Midbrain (tissue), 1 donor: ENCODE measurements around the gene FAT3.

Source experiments
- DNase-seq: peaks from one replicate; lab custom pipeline; 2025; lab: John Stamatoyannopoulos, UW

Gene FAT3

DNA sequence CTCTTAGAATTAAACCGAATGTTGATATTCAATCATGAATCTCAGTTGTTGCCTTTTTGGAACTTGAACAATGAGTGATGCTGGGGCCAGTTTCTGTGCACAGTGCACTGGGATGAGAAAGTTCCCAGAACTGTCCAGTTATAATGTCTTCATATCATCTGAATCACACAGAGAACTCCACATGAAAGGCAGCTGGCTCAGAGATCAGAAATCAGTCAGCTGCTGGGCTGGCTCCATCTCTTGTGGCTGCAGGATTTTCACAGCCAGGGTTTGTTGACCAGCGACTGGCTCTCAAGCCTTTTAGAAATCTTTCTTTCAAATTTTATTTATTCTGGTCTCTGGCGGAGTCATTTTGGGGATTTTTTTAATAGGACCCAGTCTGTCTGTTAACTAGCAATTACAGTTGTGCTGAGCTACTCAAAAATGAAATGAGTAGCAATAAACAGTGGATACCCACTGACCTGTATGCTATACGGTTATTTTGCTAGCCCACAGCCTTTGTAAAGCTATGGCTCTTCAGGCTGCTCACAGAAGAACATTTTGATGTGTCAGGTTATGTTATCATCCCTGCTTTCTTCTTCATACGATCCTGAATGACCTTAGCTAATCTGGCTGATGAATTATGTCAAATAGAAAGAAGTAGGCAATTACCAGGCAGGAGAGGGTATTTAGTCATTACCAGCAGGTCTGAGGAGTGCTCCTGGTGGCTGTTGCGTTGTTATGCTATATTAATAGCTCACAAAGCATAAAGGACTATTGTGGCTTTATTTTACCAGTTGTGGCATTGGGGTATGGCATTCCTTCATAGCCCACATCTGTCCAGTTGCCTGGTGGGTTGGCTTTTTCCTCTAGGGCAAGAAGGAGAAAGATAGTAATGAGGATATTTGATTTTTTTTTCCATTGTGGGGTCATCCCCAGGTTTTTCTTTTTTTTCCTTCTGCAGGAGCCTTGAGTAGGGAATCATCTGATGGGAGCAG is 3.6 kb downstream of the FAT3 start:
- DNase-seq = peak; percentile 25

DNA sequence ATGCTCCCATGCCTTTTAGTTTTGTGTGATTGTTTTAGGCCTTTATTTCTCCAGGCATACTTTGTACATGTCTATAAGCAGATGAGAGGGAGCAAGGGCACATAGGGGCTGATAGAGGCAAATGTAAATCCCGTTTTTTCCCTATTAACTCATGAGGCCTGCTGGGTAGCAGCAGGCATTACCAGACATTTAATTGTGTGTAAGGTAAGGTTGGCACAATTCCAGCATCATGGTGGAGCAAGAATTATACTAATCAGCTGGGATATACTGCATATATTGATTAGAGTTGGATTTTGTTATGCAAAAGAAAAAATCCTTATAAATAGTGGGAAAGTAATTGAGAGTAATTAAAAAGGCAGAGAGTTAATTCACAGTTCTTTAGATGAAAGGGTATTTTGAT is 12.2 kb downstream of the FAT3 start:
- DNase-seq = no peak

DNA sequence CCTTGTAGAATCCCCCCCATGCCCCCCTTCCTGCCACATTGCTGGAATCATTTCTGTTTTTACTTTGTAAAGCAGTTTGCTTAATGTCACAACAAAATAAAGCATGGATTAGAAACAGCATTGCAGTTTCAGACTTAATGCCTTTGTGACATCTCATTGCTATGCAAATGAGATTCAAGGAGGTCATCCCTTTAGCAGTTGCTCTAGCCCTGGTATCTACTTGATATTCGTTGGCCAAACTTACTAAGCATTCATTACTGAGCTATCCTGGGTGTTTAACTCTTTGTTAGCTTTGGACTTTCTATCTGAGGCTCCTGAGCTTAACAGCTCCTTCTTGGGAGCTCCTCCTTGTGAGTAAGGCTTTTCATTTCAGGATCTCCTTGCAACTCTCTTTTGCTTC is 16.3 kb downstream of the FAT3 start:
- DNase-seq = no peak

DNA sequence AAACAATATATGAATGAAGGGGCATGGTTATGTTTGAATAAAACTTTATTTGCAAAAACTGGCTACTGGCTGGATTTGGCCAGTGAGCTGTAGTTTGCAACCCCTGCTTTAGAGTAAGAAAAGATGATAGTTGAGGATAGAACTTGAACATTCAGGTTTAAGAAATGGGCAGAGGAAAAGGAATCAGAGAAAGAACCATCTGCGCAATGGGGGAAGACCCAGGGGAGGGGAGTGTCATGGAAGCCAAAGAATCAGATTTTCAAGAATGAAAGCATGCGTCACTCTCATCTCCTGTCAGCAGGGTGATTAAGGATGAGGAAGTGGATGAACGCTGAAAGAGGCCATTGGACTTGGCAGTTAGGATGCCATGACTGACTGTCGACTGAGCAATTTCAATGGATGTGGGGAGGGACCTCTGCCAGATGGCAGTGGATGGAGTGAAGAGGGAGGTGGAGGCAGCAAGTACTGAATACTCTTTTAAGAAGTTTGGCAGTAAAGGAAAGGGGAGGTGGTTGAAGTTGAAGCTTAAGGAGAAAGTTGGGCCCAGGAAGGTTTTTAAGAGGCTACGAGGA is 21.2 kb downstream of the FAT3 start:
- peak; percentile 34 for DNase-seq

DNA sequence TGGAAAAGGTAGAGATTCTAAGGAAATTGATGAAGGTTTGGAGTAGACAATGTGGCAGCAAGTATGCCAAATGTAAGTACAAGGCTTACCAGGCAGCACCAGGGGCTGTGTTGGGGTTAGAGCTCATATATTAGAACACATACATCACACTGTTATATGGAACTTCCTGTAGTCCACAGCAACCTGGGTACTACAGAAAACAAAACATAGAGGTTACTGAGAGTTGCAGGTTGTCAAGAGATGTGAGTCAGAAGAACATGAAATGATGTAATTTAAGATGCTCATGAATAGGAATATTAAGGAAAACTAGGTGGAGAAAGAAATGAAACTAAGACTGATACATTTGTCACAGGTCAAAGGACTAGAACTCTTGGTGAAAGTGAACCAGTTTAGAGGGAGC is 22.0 kb downstream of the FAT3 start:
- DNase-seq = no peak

DNA sequence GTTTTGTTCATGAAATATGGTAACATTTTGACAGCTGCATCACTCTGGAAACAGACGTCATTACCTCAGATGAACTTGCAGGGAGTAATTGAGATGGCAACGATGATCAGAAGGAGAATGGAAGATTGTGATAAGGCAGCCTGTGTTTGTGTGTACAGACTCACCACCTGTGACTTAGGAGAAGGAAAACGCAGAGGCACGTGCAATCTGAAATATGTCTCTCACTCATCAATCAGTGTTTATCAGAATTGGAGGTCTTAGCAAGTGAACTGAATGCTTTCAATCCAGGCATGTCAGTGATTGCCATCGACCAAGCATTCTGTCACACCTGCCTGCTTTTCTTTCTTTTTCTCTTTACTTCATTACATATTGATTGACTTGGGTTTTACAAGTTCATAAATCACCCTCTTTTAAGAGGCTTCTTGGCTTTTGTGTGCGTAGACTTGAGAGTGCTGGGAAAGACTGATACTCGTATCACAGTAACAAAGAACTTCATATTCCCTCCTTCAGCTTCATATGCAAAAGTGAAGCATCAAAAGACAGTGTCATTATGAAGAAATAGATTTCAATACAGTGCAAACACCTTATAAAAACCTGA is 24.6 kb downstream of the FAT3 start:
- no peak for DNase-seq

DNA sequence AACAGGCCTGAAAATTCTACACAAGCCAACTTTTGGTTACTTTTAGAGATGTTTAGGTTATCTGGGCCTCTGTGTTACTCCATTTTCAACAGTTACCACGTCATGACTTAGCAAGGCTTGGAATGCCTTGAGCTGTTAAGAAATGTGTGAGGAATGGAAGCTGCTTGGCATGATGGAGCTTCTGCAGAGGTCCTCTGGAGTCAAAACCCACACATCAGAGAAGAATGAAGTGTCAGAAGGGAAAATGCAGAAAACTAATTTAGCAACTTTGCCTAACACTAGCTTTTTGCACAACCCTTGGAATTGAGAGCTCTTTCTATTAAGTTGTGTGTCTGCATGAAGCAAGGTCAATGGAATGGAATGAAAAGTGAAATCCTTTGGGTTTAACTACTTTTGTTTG is 27.4 kb downstream of the FAT3 start:
- no peak for DNase-seq

DNA sequence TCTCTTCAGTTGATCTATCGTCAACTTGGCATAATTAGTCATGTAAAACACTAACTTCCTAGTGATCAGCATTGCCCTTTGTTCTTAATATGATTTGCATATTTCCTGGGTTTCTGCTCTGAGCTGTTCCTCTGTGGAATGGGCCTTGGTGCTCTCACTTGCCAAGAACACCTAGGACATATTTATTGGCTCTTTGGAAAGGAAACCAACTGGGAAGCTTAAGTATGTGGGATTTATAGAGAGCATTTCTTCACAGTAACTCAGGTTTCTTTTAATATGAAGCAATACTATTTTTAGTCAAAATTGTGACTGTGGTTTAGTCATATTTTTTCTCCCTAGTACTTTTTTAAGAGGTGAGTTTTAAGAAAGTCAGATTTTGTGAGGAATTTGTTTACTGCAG is 28.8 kb downstream of the FAT3 start:
- no peak for DNase-seq

DNA sequence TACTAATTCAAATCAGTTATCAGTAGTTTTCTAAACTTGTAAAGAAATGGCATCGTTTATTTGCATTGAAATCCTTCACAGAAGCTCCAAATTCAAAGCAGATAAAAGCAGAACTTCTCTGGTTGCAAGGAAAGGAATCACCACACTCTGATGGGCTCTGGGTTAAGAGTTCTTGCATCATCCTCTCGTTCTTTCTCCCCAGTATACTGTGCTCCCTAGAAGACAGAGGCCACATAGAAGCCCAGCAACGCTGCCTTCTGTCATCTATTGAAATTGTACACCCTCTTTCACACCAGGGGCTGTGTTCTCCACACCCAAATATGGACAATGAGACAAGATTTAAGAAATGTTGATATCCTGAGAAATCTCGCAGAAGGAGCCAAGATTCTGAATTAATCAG is 29.3 kb downstream of the FAT3 start:
- DNase-seq = no peak

DNA sequence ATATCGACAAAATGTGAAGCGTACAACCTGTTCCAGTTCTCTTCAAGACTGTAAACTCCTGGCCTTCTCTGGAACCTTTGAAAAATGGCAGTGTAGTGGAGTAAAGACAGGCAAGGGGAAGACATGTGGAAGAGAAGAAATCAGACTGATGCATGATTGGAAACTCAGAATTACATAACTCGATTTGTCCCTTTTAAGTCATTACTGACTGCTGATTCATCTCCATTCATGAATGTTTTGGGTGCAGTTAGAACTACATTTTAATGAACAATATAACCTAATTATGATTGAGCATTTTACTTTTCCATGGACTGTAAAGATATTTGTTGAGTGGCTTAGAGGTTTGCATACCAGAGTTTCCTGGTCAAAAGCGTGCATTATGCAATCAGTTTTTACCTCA is 32.9 kb downstream of the FAT3 start:
- no peak for DNase-seq

DNA sequence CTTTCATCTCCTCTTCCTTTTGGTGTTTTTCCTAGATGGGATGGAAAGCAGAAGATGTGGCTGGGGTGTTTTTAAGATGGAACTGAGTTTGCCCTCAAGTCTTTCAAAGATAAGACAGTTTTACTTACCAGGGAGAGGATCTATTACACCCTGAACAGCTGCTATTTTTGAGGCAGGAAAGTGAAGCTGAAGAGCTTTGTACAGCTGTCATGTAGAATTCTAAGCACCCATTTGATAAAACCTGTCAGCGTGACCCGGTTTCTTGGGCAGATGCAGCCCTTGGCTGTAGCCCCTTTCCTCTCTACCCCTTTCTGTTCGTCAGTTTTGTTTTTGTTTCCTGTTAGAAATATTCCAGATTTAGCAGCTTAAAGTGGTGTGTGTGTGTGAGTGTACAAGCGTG is 35.2 kb downstream of the FAT3 start:
- DNase-seq = no peak

DNA sequence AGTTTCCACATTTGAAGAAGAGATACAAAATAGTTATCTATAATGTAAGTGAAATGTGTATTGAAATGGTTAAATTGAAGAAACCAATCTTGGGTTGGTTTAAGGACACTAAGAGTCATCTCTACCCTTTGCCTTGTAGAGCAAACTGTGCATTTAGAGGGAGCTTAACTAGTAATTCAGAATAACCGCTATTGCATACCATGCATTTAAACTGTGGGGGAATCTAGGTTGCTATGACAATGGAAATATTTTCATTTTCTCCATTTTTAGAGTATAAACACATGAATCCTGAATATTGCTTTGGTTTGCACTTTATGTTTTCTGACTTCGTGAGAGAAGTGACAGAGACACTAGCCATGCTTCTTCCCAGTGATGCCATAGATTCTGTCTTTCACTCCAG is 39.7 kb downstream of the FAT3 start:
- no peak for DNase-seq

DNA sequence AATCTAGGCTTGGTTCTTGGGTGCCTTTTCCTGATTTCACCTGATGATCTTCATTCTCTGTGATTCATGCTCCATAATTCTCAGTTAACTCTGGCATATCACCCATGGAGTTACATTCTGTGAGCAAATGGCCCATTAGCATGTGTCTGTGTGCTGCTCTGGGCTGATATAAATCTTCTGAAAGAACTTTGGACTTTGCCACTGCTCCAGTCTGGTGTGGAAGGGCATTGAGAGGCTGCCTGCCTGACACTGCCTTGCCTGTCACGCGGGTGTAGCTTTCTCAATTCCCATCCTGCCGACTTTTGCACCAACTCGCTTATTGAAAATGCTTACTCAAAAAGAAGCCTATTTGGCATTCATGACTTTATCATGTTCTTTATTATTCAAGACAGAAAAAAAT is 42.2 kb downstream of the FAT3 start:
- no peak for DNase-seq

DNA sequence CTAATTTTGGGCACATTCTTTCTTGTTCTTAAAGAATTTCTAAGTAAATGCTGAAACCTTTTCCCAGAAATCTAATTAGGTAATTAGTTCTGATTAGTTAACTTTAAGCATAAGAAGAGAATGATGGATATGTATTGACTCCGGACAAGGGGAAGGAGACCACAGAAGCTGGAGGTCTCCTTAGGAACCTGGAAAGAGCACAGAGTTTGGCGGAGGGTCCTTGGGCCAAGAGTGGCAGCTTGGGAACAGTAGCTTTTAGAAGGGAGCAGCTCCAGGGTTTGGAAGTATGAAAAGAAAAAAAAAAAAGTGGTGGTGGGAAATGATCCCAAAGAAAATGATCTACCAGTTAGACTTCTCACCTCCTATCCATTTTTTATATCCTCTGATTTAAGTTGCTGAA is 42.7 kb downstream of the FAT3 start:
- no peak for DNase-seq

DNA sequence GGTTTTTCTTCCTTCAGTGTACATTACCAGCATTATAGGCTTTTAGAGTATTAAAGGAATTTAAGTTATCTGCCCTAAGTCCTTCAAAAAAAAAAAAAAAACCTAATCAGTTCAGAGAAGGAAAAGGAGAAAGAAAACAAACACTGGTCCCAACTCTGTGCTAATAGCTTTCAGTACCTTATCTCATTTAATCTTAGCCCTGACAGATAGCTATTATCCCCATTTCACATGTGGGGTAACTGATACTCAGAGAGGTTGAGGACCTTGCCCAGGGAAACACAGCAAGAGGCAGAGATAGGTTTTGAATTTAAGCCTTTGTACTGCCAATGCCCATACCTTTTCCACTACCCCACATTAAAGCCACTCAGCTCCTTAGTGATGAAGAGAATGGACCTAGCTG is 43.4 kb downstream of the FAT3 start:
- no peak for DNase-seq

DNA sequence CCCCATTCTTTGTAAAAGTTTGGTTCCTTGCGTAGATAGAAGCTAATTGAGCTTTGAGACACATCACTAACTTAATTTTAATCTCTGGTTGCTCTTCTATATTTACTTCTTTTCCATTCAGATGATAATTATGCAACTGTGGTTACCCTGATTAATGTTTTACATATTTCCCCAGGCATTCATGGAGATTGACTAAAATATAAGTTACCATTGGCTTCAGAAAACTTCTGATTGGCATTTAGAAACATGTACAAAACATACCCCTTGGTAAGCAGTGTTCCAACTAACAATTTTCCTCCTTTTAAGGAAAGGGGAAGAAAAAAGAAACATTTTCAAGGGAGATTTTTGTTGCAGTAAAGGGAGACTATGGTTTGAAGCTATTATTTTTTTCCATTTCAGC is 43.9 kb downstream of the FAT3 start:
- no peak for DNase-seq

DNA sequence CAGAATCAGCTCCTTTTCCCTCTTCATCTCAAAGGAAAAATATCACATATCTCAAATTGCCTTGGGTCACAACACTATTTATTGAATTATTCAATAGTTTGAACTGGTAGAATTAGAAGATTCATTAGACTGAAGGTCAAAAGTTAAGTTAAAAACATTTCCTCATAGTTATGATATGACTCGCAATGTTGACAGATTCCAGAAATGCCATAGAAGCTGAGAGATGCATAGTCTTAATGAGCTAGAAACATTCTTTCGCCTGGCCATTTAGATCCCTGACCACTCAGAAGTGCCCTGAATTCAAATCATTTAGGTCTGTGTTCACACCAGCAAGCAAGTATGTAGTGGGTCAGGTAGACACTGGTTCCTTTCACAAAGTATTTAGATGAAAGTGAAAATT is 44.4 kb downstream of the FAT3 start:
- no peak for DNase-seq

DNA sequence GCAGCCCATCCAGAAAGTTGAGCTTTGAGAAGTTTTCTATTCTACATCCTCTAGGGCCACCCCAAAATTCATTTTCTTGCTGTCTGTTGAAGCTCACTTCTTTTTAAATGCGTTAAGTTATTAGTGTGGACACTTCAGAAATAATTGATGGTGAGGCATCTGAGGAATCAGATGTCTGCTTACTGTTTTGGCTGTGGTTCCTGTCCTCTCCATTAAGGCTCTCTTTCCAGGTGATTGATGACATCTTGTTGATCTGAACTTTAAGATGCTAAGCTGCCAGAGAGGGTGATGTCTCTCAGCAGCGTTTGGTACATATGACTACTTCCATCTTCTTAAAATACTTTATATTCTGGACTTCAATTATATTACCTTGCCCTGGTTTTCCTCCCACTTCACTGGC is 45.2 kb downstream of the FAT3 start:
- DNase-seq = no peak

DNA sequence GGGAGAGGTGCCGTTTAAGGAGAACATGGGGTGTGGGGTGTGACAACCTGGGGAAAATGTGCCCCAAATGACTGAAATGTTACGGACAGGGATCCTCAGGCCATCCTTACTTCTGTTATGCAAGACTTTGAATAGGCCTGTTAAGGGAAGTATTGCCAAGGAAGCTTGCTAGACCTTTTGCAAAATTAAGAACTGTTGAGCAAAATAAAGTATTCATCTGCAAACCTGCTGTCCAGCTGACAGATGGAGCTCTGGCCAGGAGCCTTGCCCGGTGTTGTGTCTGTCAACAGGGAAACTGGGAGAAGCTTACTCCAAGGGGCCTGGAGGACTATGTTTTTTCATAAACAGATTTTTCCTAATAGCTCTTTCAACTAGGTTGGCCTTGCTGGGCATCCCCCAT is 48.0 kb downstream of the FAT3 start:
- no peak for DNase-seq
